ENCODE data around the gene TAF4. TPM values are rescaled to one million over a fixed set of nuclear protein-coding genes. Genes with fewer than 3 reads are reported as not detected.

The TAF4 gene, protein sequence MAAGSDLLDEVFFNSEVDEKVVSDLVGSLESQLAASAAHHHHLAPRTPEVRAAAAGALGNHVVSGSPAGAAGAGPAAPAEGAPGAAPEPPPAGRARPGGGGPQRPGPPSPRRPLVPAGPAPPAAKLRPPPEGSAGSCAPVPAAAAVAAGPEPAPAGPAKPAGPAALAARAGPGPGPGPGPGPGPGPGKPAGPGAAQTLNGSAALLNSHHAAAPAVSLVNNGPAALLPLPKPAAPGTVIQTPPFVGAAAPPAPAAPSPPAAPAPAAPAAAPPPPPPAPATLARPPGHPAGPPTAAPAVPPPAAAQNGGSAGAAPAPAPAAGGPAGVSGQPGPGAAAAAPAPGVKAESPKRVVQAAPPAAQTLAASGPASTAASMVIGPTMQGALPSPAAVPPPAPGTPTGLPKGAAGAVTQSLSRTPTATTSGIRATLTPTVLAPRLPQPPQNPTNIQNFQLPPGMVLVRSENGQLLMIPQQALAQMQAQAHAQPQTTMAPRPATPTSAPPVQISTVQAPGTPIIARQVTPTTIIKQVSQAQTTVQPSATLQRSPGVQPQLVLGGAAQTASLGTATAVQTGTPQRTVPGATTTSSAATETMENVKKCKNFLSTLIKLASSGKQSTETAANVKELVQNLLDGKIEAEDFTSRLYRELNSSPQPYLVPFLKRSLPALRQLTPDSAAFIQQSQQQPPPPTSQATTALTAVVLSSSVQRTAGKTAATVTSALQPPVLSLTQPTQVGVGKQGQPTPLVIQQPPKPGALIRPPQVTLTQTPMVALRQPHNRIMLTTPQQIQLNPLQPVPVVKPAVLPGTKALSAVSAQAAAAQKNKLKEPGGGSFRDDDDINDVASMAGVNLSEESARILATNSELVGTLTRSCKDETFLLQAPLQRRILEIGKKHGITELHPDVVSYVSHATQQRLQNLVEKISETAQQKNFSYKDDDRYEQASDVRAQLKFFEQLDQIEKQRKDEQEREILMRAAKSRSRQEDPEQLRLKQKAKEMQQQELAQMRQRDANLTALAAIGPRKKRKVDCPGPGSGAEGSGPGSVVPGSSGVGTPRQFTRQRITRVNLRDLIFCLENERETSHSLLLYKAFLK
- total RNA-seq = 10 to 100 TPM in 2 of 4 donors, 1 to 10 TPM in 2; 8.0 to 13.3 (median 10.9) TPM
- polyA plus RNA-seq = 10 to 100 TPM in 1 of 3 donors, 1 to 10 TPM in 2; 3.6 to 10.3 (median 6.5) TPM

DNA sequence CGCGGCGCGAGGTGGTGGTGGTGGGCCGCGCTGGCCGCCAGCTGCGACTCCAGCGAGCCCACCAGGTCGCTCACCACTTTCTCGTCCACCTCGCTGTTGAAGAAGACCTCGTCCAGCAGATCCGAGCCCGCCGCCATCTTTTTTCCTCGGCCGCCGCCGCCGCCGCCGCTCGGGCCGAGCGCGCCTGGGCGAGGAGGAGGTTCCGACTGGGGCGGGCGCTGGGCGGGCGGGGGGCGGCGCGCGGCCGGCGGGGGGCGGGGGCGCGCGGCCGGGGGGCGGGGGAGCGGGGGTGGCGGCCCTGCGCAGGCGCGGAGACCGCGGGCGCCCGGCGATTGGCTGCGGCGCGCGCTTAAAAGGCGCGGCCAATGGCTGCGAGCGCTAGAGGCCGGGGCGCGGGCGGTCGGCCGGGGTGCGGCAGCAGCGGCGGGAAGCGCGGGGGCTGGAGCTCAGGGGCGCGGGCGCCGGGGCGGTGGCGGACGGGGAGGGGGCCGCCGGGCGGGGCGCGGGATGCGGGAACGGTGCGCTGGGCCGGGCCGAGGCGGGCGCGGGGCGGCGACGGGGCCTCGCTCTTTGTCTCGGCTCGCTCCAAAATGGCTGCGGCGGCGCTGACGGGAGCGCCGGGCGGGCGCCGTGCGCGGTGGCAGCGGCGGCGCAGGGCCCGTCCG, at the start of gene TAF4:
TAF4 (minus strand) TSS at position 208 of the 665 bp plus-strand sequence; CDS start at position 137, 71 bp downstream.
- Histone ChIP-seq H3K27ac (peak within 1 kb of the TSS; percentile 85 to 91 (median 88)), H3K4me1 (peaks cover 0 to 59% (median 49%) of the 10 kb centered on the region in 4 donors), H3K4me3 (peak within 1 kb of the TSS; percentile 51 to 73 (median 72)), H3K9me3 (no peaks in the 10 kb centered on the region), H3K36me3 (no peaks in the 10 kb centered on the region), H3K27me3 (no peaks in the 10 kb centered on the region)
- peak; percentile 86 to 93 (median 93) for TF ChIP-seq POLR2AphosphoS5 (IDR thresholded peaks at IDR 0.05)
- TF ChIP-seq EP300 (IDR thresholded peaks at IDR 0.05) = no peak
- TF ChIP-seq, protein P1, sequence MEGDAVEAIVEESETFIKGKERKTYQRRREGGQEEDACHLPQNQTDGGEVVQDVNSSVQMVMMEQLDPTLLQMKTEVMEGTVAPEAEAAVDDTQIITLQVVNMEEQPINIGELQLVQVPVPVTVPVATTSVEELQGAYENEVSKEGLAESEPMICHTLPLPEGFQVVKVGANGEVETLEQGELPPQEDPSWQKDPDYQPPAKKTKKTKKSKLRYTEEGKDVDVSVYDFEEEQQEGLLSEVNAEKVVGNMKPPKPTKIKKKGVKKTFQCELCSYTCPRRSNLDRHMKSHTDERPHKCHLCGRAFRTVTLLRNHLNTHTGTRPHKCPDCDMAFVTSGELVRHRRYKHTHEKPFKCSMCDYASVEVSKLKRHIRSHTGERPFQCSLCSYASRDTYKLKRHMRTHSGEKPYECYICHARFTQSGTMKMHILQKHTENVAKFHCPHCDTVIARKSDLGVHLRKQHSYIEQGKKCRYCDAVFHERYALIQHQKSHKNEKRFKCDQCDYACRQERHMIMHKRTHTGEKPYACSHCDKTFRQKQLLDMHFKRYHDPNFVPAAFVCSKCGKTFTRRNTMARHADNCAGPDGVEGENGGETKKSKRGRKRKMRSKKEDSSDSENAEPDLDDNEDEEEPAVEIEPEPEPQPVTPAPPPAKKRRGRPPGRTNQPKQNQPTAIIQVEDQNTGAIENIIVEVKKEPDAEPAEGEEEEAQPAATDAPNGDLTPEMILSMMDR (IDR thresholded peaks at IDR 0.05) = no peak
- TF ChIP-seq POLR2A (IDR thresholded peaks at IDR 0.05) = no peak
- WGBS, 2 donors = 1% methylated on average over 116 of the region's 116 CpGs
- DNase-seq = peak; percentile 87
- intact Hi-C loops (cut with DNase I) = loop anchor here (1.0 to 5.0 kb wide), 3 partner anchors 55 to 116 kb away; partner anchors contain the start of genes MTG2, PSMA7 and SS18L1

DNA sequence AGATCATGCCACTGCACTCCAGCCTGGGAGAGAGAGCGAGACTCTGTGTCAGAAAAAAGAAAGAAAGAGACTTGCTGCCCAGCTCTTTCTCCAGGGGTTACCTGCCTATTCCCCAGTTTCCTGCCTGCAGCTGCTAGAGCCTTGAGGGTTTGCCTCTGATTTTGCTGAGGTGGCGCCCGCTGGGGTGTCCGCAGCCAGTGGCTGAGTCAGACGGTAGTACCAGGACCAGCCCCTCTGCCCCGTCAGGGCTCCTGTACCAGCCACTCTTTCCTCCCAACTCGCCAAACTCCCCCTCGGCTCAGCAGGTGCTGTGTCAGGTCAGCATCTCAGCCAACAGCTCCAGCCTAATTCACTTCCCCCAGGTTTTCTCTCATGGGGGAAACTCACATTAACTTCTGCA, 49.2 kb upstream of the TAF4 start:
- H3K27ac ChIP-seq = no peak overlapping the region
- H3K36me3 ChIP-seq = no peaks in the 10 kb centered on the region
- intact Hi-C loops (cut with DNase I) = no loop called here
- no peaks in the 10 kb centered on the region for H3K4me1 ChIP-seq
- H3K27me3 ChIP-seq = peaks cover 0 to 48% (median 0%) of the 10 kb centered on the region in 3 donors
- H3K4me3 ChIP-seq = no peak overlapping the region
- WGBS, 2 donors = 73 to 82% methylated on average over 8 of the region's 8 CpGs
- H3K9me3 ChIP-seq = peaks cover 0 to 17% (median 8%) of the 10 kb centered on the region in 4 donors
- TF ChIP-seq POLR2A (IDR thresholded peaks at IDR 0.05) (no peak), POLR2AphosphoS5 (IDR thresholded peaks at IDR 0.05) (no peak), EP300 (IDR thresholded peaks at IDR 0.05) (no peak)
- TF ChIP-seq, protein P1 (IDR thresholded peaks at IDR 0.05) = no peak
- no peak for DNase-seq

DNA sequence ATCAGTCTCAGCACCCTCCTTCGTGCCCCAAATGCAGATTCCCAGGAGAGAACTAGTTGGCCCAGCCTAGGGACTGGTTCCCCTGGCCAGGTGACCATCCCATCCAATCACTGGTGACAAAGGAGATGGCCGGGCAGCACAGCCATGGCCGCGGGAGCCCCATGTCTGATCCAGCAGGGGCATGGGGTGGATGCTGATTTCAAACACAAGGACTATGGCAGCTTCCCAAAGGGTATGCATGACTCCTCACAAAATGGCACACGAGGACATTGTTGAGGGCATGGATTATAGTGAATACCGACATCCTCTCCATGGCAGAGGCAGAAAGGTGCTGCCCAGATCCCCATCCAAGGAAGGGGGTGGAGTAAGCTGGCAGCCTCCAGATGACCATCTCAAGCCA, 46.7 kb upstream of the TAF4 start:
- intact Hi-C loops (cut with DNase I) = no loop called here
- no peak for DNase-seq

More for the DNA sequence above, 46.7 kb upstream of the TAF4 start:
- H3K27me3 ChIP-seq = peaks cover 0 to 32% (median 0%) of the 10 kb centered on the region in 3 donors
- no peak overlapping the region for H3K27ac ChIP-seq
- TF ChIP-seq, protein P1 (IDR thresholded peaks at IDR 0.05) = no peak
- no peak for TF ChIP-seq POLR2A (IDR thresholded peaks at IDR 0.05)
- no peak for TF ChIP-seq EP300 (IDR thresholded peaks at IDR 0.05)
- no peak for TF ChIP-seq POLR2AphosphoS5 (IDR thresholded peaks at IDR 0.05)
- no peaks in the 10 kb centered on the region for H3K36me3 ChIP-seq
- no peaks in the 10 kb centered on the region for H3K4me1 ChIP-seq
- H3K4me3 ChIP-seq = no peak overlapping the region
- peaks cover 18 to 29% (median 21%) of the 10 kb centered on the region in 4 donors for H3K9me3 ChIP-seq
- 94 to 95% methylated on average over 6 of the region's 6 CpGs for WGBS, 2 donors

All from sigmoid colon (tissue), 7 donors.